Measurements from ENCODE around the gene FAM53B. TPM values are rescaled to one million over a fixed set of nuclear protein-coding genes. Genes with fewer than 3 reads are reported as not detected.

FAM53B gene
- total RNA-seq, 1 donor from 2014 or later = 21.8 TPM

DNA sequence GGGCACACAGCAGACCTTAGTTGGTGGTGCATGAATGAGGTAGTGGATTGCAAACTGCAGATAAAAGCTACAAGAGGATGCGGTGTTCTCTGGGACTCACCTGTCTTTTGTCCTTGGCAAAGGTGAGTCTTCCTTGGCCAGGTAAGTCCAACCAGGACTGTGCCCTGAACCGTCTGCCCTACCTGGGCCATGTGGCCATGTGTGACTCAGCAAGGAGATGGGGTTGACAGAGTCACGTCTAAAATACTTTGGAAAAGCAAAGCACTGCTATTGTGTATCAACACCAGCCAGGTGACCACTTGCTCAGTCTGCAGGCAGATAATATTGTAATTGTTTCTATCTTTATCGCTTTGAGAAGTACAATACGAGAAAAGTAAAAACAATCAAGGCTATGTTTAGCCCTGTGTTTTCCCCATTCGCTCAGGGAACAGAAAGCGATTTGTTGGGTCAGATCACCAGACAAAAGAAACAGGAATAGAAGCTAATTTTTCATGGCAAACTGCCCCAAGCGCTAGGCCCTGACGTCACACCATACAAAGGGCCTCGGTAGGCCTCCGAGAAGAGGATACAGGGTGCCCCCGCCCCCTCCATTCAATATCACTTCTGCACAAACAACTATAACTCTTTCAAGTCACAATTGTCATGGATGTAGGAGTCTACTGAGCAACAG is 57.3 kb downstream of the FAM53B start:
- H3K27ac Mint-ChIP-seq = no peak overlapping the region
- intact Hi-C loops (cut with micrococcal nuclease) = no loop called here

GRCh38 chr10:124685261-124685660 is 58.9 kb downstream of the FAM53B start:
- no peak for DNase-seq
- Mint-ChIP-seq H3K27ac (no peak overlapping the region), H3K4me1 (peaks cover 46% of the 10 kb centered on the region), H3K9me3 (no peaks in the 10 kb centered on the region), H3K4me3 (no peak overlapping the region), H3K27me3 (no peaks in the 10 kb centered on the region), H3K36me3 (ENCODE audit: low read depth) (peaks cover 57% of the 10 kb centered on the region)
- intact Hi-C loops (cut with micrococcal nuclease) = no loop called here

More for the DNA sequence above, 57.3 kb downstream of the FAM53B start:
- no peak overlapping the region for H3K4me3 Mint-ChIP-seq
- DNase-seq = no peak
- no peaks in the 10 kb centered on the region for H3K9me3 Mint-ChIP-seq
- peaks cover 53% of the 10 kb centered on the region for H3K36me3 Mint-ChIP-seq (ENCODE audit: low read depth)
- H3K27me3 Mint-ChIP-seq = no peaks in the 10 kb centered on the region
- peaks cover 51% of the 10 kb centered on the region for H3K4me1 Mint-ChIP-seq

DNA sequence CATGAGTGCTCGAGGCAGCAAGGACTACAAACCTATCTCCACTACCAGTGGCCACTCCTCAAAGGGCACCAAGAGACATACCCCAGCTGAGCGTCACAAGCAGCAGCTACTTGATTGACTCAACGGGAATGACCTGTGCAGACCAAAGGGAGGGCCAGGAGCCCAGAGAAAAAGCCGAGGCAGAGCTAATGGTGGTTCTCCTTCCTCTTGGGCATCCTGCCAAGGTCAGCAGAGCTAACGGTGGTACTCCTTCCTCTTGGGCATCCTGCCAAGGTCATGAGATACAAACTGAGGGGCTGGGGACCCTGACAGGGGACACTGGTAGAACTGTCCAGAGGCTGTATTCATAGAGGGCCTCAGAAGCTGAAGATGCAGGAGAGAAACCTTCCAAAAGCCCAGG is 60.4 kb downstream of the FAM53B start:
- H3K27ac Mint-ChIP-seq = no peak overlapping the region
- peaks cover 54% of the 10 kb centered on the region for H3K36me3 Mint-ChIP-seq (ENCODE audit: low read depth)

GRCh38 chr10:124681626-124682552 is 62.3 kb downstream of the FAM53B start:
- Mint-ChIP-seq H3K36me3 (ENCODE audit: low read depth) (peaks cover 62% of the 10 kb centered on the region), H3K4me1 (peaks cover 45% of the 10 kb centered on the region), H3K4me3 (no peak overlapping the region), H3K27me3 (no peaks in the 10 kb centered on the region), H3K27ac (no peak overlapping the region), H3K9me3 (no peaks in the 10 kb centered on the region)
- DNase-seq = no peak
- intact Hi-C loops (cut with micrococcal nuclease) = no loop called here

More for the DNA sequence above, 60.4 kb downstream of the FAM53B start:
- Mint-ChIP-seq H3K4me3 (no peak overlapping the region), H3K27me3 (no peaks in the 10 kb centered on the region), H3K4me1 (peaks cover 43% of the 10 kb centered on the region), H3K9me3 (no peaks in the 10 kb centered on the region)
- no peak for DNase-seq
- intact Hi-C loops (cut with micrococcal nuclease) = no loop called here

DNA sequence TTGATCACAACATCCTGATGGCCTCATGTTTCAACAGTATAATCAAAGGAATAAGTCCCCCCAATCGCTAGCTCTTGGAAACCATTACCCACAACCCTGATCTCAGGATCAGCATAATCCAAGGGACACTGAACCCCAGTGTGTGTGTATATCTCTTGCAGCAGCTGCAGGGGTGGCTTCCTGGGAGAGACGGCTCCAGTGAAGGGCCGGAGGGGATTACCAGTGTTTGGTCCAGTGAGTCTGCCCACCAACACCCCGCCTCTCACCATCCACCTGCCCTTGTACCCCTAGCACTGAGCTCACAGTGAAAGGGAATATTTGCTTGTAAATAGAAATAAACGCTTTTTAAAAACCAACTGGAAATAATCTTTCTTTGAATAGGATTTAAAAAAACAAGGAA is 63.1 kb downstream of the FAM53B start:
- intact Hi-C loops (cut with micrococcal nuclease) = no loop called here
- H3K36me3 Mint-ChIP-seq (ENCODE audit: low read depth) = peaks cover 59% of the 10 kb centered on the region
- H3K27me3 Mint-ChIP-seq = no peaks in the 10 kb centered on the region
- no peaks in the 10 kb centered on the region for H3K9me3 Mint-ChIP-seq
- no peak overlapping the region for H3K4me3 Mint-ChIP-seq
- H3K27ac Mint-ChIP-seq = no peak overlapping the region
- DNase-seq = no peak
- peaks cover 42% of the 10 kb centered on the region for H3K4me1 Mint-ChIP-seq

GRCh38 chr10:124680675-124681074 is 63.5 kb downstream of the FAM53B start:
- Mint-ChIP-seq H3K27me3 (no peaks in the 10 kb centered on the region), H3K4me3 (no peak overlapping the region)
- intact Hi-C loops (cut with micrococcal nuclease) = no loop called here

GRCh38 chr10:124679401-124679800 is 64.8 kb downstream of the FAM53B start:
- Mint-ChIP-seq H3K4me1 (peaks cover 35% of the 10 kb centered on the region), H3K36me3 (ENCODE audit: low read depth) (peaks cover 59% of the 10 kb centered on the region), H3K4me3 (no peak overlapping the region), H3K9me3 (no peaks in the 10 kb centered on the region), H3K27me3 (no peaks in the 10 kb centered on the region), H3K27ac (no peak overlapping the region)
- no peak for DNase-seq
- intact Hi-C loops (cut with micrococcal nuclease) = no loop called here

More at GRCh38 chr10:124680675-124681074, 63.5 kb downstream of the FAM53B start:
- Mint-ChIP-seq H3K9me3 (no peaks in the 10 kb centered on the region), H3K36me3 (ENCODE audit: low read depth) (peaks cover 59% of the 10 kb centered on the region), H3K4me1 (peaks cover 39% of the 10 kb centered on the region), H3K27ac (no peak overlapping the region)
- DNase-seq = no peak

GRCh38 chr10:124678557-124679240 is 65.5 kb downstream of the FAM53B start:
- peaks cover 56% of the 10 kb centered on the region for H3K36me3 Mint-ChIP-seq (ENCODE audit: low read depth)
- H3K4me3 Mint-ChIP-seq = peak overlapping the region; percentile 69
- no peaks in the 10 kb centered on the region for H3K9me3 Mint-ChIP-seq
- intact Hi-C loops (cut with micrococcal nuclease) = no loop called here
- H3K27ac Mint-ChIP-seq = peak overlapping the region; percentile 74
- peaks cover 35% of the 10 kb centered on the region for H3K4me1 Mint-ChIP-seq
- H3K27me3 Mint-ChIP-seq = no peaks in the 10 kb centered on the region
- DNase-seq = peak; percentile 73

DNA sequence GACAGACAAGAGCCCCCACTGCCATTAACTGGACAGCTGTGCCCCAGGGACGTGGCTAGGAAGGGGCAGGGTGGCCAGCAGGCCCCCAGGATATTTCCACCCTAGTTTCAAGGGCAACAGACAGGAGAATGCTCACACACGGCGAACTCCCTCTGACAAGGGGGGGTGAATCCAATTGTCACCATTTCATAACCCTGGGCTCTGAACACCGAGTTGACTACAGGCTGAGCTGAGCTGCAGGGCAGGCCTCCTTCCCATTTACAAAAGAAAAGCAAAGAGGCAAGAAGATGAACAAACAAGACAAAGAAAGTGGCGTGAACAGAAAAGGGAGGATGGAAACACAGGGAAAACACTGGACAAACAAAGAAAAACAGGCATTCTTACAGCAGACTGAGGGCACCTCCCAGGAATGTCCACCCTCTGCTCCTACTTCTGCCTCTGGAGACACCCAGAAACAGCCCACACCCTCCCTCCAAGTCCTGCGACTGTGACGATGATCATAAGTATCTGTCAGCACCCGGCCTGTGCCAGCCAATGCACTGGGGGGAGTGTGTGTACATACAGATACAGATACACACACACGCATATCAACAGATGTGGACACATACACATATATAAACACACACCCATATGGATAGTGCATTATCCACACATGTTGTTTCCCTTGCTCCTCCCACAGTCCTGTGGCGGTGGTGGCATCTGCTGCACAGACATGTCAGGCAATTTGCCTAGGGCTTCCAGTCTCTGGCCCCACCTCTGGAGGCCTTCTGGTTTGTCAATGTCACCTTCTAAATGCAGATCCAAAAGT is 66.2 kb downstream of the FAM53B start:
- peak overlapping the region; percentile 74 for H3K27ac Mint-ChIP-seq

GRCh38 chr10:124677293-124677699 is 66.9 kb downstream of the FAM53B start:
- H3K4me3 Mint-ChIP-seq = no peak overlapping the region
- no peaks in the 10 kb centered on the region for H3K27me3 Mint-ChIP-seq
- intact Hi-C loops (cut with micrococcal nuclease) = no loop called here
- H3K27ac Mint-ChIP-seq = no peak overlapping the region
- H3K9me3 Mint-ChIP-seq = no peaks in the 10 kb centered on the region
- H3K36me3 Mint-ChIP-seq (ENCODE audit: low read depth) = peaks cover 51% of the 10 kb centered on the region
- no peak for DNase-seq
- H3K4me1 Mint-ChIP-seq = peaks cover 46% of the 10 kb centered on the region

More for the DNA sequence above, 66.2 kb downstream of the FAM53B start:
- peaks cover 39% of the 10 kb centered on the region for H3K4me1 Mint-ChIP-seq
- peaks cover 56% of the 10 kb centered on the region for H3K36me3 Mint-ChIP-seq (ENCODE audit: low read depth)
- peak overlapping the region; percentile 69 for H3K4me3 Mint-ChIP-seq
- no peaks in the 10 kb centered on the region for H3K27me3 Mint-ChIP-seq
- intact Hi-C loops (cut with micrococcal nuclease) = no loop called here
- DNase-seq = no peak
- no peaks in the 10 kb centered on the region for H3K9me3 Mint-ChIP-seq

- Mint-ChIP-seq H3K27me3 (no peaks in the 10 kb centered on the region), H3K9me3 (no peaks in the 10 kb centered on the region), H3K27ac (no peak overlapping the region), H3K36me3 (ENCODE audit: low read depth) (peaks cover 47% of the 10 kb centered on the region), H3K4me3 (no peak overlapping the region), H3K4me1 (peaks cover 50% of the 10 kb centered on the region)
- no peak for DNase-seq
- intact Hi-C loops (cut with micrococcal nuclease) = no loop called here
Observed at GRCh38 chr10:124676416-124677062, 67.6 kb downstream of the FAM53B start.

DNA sequence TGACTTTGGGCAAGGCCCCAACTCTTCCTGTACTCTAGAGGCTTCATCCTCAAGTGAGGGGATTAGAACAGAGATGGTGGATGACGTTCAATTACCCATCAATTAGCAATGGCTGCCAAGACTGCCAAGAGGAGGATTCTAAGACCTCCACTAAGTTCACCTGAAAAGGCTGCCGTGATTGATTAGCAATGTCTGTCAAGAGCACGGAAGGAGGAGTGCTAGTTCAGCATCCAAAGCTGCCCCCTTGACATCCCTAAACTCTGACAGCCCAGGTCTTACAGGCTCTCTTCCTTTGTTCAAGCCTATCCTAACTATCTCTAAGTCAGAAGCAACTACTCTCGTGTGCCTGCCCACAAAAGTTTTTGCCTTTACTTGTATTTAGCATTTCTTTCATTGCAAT is 68.4 kb downstream of the FAM53B start:
- H3K36me3 Mint-ChIP-seq (ENCODE audit: low read depth) = peaks cover 40% of the 10 kb centered on the region
- peaks cover 55% of the 10 kb centered on the region for H3K4me1 Mint-ChIP-seq
- intact Hi-C loops (cut with micrococcal nuclease) = no loop called here
- H3K4me3 Mint-ChIP-seq = no peak overlapping the region
- no peaks in the 10 kb centered on the region for H3K27me3 Mint-ChIP-seq
- H3K9me3 Mint-ChIP-seq = no peaks in the 10 kb centered on the region
- no peak overlapping the region for H3K27ac Mint-ChIP-seq
- DNase-seq = no peak

GRCh38 chr10:124675261-124675660 is 68.9 kb downstream of the FAM53B start:
- Mint-ChIP-seq H3K9me3 (no peaks in the 10 kb centered on the region), H3K27me3 (no peaks in the 10 kb centered on the region), H3K4me1 (peaks cover 56% of the 10 kb centered on the region), H3K4me3 (no peak overlapping the region), H3K36me3 (ENCODE audit: low read depth) (peaks cover 34% of the 10 kb centered on the region), H3K27ac (no peak overlapping the region)
- DNase-seq = no peak
- intact Hi-C loops (cut with micrococcal nuclease) = no loop called here

Data from activated CD4-positive, alpha-beta T cell treated with anti-CD3 and anti-CD28 coated beads, Interleukin-2, amount 10 ng/mL, durations not matched to agents 24 days and 14 days (primary cell).